Endodermal cell (in vitro differentiated cells): ENCODE results near the gene CSTPP1. TPM values are rescaled to one million over a fixed set of nuclear protein-coding genes. Genes with fewer than 3 reads are reported as not detected.

Experiments used
- DNase-seq: peaks from one replicate; pipeline ENCODE4 v3.0.0-alpha.2; 2017
- H3K27ac ChIP-seq: 2 replicates; pipeline ENCODE4 v1.5.1; 2013; ENCODE audit warnings: mild to moderate bottlenecking, low read depth, low read length, moderate library complexity
- H3K27me3 ChIP-seq: 2 replicates; pipeline ENCODE4 v1.6.1; 2013; ENCODE audit warnings: mild to moderate bottlenecking, low read length, moderate library complexity; ENCODE audit not compliant: insufficient read depth, control insufficient read depth, poor library complexity, severe bottlenecking
- H3K36me3 ChIP-seq: 2 replicates; pipeline ENCODE4 v1.7.0; 2013; ENCODE audit warnings: mild to moderate bottlenecking, low read length, moderate library complexity; ENCODE audit not compliant: control insufficient read depth, insufficient read depth
- H3K4me1 ChIP-seq: one replicate; pipeline ENCODE4 v1.7.0; 2013; ENCODE audit warnings: low read length; ENCODE audit not compliant: control insufficient read depth, insufficient read depth
- H3K4me3 ChIP-seq: 2 replicates; pipeline ENCODE4 v1.5.1; 2013; ENCODE audit warnings: mild to moderate bottlenecking, low read length, moderate library complexity
- H3K9ac ChIP-seq: 2 replicates; pipeline ENCODE4 v1.6.1; 2013; ENCODE audit warnings: mild to moderate bottlenecking, low read length, moderate library complexity; ENCODE audit not compliant: poor library complexity, severe bottlenecking; ENCODE audit errors: extremely low read depth
- H3K9me3 ChIP-seq: 2 replicates; pipeline ENCODE4 v1.6.1; 2013; ENCODE audit warnings: mild to moderate bottlenecking, low read length, moderate library complexity; ENCODE audit not compliant: control insufficient read depth
- H3K27ac Mint-ChIP-seq: 2 replicates; pipeline ENCODE4 v1.8.0; 2020; ENCODE audit warnings: mixed read lengths
- H3K27me3 Mint-ChIP-seq: 2 replicates; pipeline ENCODE4 v1.8.0; 2021; ENCODE audit warnings: mild to moderate bottlenecking, mixed read lengths; ENCODE audit not compliant: insufficient read depth
- H3K36me3 Mint-ChIP-seq: 2 replicates; pipeline ENCODE4 v1.8.0; 2020; ENCODE audit warnings: low read depth, mixed read lengths
- H3K4me1 Mint-ChIP-seq: 2 replicates; pipeline ENCODE4 v1.8.0; 2020; ENCODE audit warnings: mixed read lengths
- H3K4me3 Mint-ChIP-seq: 2 replicates; pipeline ENCODE4 v1.8.0; 2020; ENCODE audit warnings: mild to moderate bottlenecking, moderate library complexity, mixed read lengths
- H3K9me3 Mint-ChIP-seq: 2 replicates; pipeline ENCODE4 v1.8.0; 2020; ENCODE audit warnings: mild to moderate bottlenecking, mixed read lengths
- CTCF ChIP-seq: fragments of 200-600 bp; sonication (generic); conservative IDR thresholded peaks from 2 replicates; pipeline ENCODE4 v1.5.0; 2021; ENCODE audit warnings: antibody characterized with exemption, mild to moderate bottlenecking
- WGBS, 2 experiments: methylation state at CpG; one replicate each; pipeline versions ENCODE4 v1.1.5 to v1.1.7; 2013; ENCODE audit warnings: missing lambda C conversion rate in 2 of 2, mixed read lengths in 1 of 2; ENCODE audit not compliant: insufficient coverage in 1 of 2, insufficient read length in 1 of 2; 5-methylcytosine and 5-hydroxymethylcytosine counted together
- total RNA-seq, 2 donors: library from RNA; stranded (reverse); fragmentation: NEBNext Ultra II Directional in 1 of 2; extraction: Animal tissue kit (Norgen Biotek cat#: 25700) in 1 of 2; gene quantifications; 2 replicates in 1 of 2; 3 replicates in 1 of 2; pipeline ENCODE4 v1.2.1, GENCODE V29; 2021

The CSTPP1 gene
- total RNA-seq, 2 donors from 2014 or later = 46.7 to 57.6 TPM

- Mint-ChIP-seq H3K4me1 (peaks cover 34% of the 10 kb centered on the region), H3K4me3 (no peak overlapping the region), H3K9me3 (no peaks in the 10 kb centered on the region), H3K36me3 (peaks cover 20% of the 10 kb centered on the region), H3K27me3 (no peaks in the 10 kb centered on the region), H3K27ac (no peak overlapping the region)
- TF ChIP-seq CTCF = no peak
- Histone ChIP-seq H3K4me1 (peaks cover 9% of the 10 kb centered on the region), H3K9ac (no peak overlapping the region), H3K4me3 (no peak overlapping the region), H3K27ac (no peak overlapping the region), H3K36me3 (no peaks in the 10 kb centered on the region), H3K9me3 (peaks cover 10% of the 10 kb centered on the region), H3K27me3 (no peaks in the 10 kb centered on the region)
- DNase-seq = no peak
- WGBS, 2 experiments = 89 to 100% methylated on average over 1 to 3 of the region's 3 CpGs
Observed at GRCh38 chr11:47056261-47056915, 119.8 kb downstream of the CSTPP1 start.

GRCh38 chr11:47057365-47057764, 120.8 kb downstream of the CSTPP1 start:
- Mint-ChIP-seq H3K27ac (peak overlapping the region; percentile 10), H3K27me3 (no peaks in the 10 kb centered on the region), H3K4me1 (peaks cover 41% of the 10 kb centered on the region), H3K9me3 (no peaks in the 10 kb centered on the region), H3K36me3 (peaks cover 20% of the 10 kb centered on the region), H3K4me3 (no peak overlapping the region)
- peaks cover 9% of the 10 kb centered on the region for H3K4me1 ChIP-seq
- TF ChIP-seq CTCF = no peak
- H3K4me3 ChIP-seq = no peak overlapping the region
- peaks cover 10% of the 10 kb centered on the region for H3K9me3 ChIP-seq
- H3K36me3 ChIP-seq = no peaks in the 10 kb centered on the region
- no peak overlapping the region for H3K9ac ChIP-seq
- no peak for DNase-seq
- no peak overlapping the region for H3K27ac ChIP-seq
- no peaks in the 10 kb centered on the region for H3K27me3 ChIP-seq

- H3K4me1 ChIP-seq = peaks cover 8% of the 10 kb centered on the region
- H3K9ac ChIP-seq = no peak overlapping the region
- peak overlapping the region; percentile 82 for H3K27ac Mint-ChIP-seq
- H3K4me1 Mint-ChIP-seq = peaks cover 34% of the 10 kb centered on the region
- no peak overlapping the region for H3K27ac ChIP-seq
- no peak for DNase-seq
- no peaks in the 10 kb centered on the region for H3K9me3 Mint-ChIP-seq
- H3K27me3 Mint-ChIP-seq = no peaks in the 10 kb centered on the region
- H3K4me3 ChIP-seq = no peak overlapping the region
- H3K9me3 ChIP-seq = peaks cover 10% of the 10 kb centered on the region
- WGBS, 2 experiments = 71 to 80% methylated on average over 1 of the region's 2 CpGs
- no peaks in the 10 kb centered on the region for H3K27me3 ChIP-seq
- H3K36me3 ChIP-seq = no peaks in the 10 kb centered on the region
- no peak overlapping the region for H3K4me3 Mint-ChIP-seq
- H3K36me3 Mint-ChIP-seq = peaks cover 22% of the 10 kb centered on the region
- TF ChIP-seq CTCF = no peak
Observed at GRCh38 chr11:47060807-47061206, 124.2 kb downstream of the CSTPP1 start.
